ENCODE data around the gene NHEJ1. TPM values are rescaled to one million over a fixed set of nuclear protein-coding genes. Genes with fewer than 3 reads are reported as not detected.
A peak's percentile ranks its signal among the peaks of the same experiment; 100 is the strongest.

The NHEJ1 gene
- total RNA-seq, 2 donors from 2014 or later, result 15.2 to 16.9 TPM

- Histone ChIP-seq H3K27me3 (replicated peaks; ENCODE audit: insufficient read depth) (peaks cover 3% of the 10 kb centered on the region), H3K36me3 (no peaks in the 10 kb centered on the region), H3K4me1 (replicated peaks) (peaks cover 16% of the 10 kb centered on the region), H3K27ac (no peak overlapping the region), H3K9me3 (no peaks in the 10 kb centered on the region), H3K4me3 (no peak overlapping the region)
- intact Hi-C loops (cut with DNase I), result no loop called here
- TF ChIP-seq POLR2AphosphoS5 (IDR thresholded peaks at IDR 0.05) (no peak), CTCF (IDR thresholded peaks at IDR 0.05) (no peak), POLR2A (IDR thresholded peaks at IDR 0.05) (no peak)
- WGBS, result 78% methylated on average over 6 of the region's 6 CpGs
- no peak for DNase-seq (ENCODE audit: low spot score)
These were observed 98.5 kb downstream of the NHEJ1 start for GRCh38 chr2:219062081-219062480.

GRCh38 chr2:219060821-219061791 is 99.5 kb downstream of the NHEJ1 start, which contains the start of gene IHH:
TSS of gene IHH (minus strand) at chr2:219060921. CDS start at chr2:219060467, 454 bp downstream.
- peaks cover 3% of the 10 kb centered on the region for H3K27me3 ChIP-seq (replicated peaks; ENCODE audit: insufficient read depth)
- peak; percentile 36 for DNase-seq (ENCODE audit: low spot score)
- WGBS, result 2% methylated on average over 50 of the region's 76 CpGs

GRCh38 chr2:219059725-219060682 is 100.6 kb downstream of the NHEJ1 start:
- H3K27me3 ChIP-seq (replicated peaks; ENCODE audit: insufficient read depth), result peaks cover 3% of the 10 kb centered on the region
- intact Hi-C loops (cut with DNase I), result loop anchor here (2.0 to 5.0 kb wide), 2 partner anchors 57 to 95 kb away; no protein-coding TSS in a partner anchor
- peak overlapping the region; percentile 23 to 45 for H3K4me3 ChIP-seq
- H3K36me3 ChIP-seq, result no peaks in the 10 kb centered on the region
- DNase-seq (ENCODE audit: low spot score), result no peak
- H3K4me1 ChIP-seq (replicated peaks), result peaks cover 16% of the 10 kb centered on the region
- WGBS, result 1% methylated on average over 33 of the region's 81 CpGs
- no peak for TF ChIP-seq POLR2AphosphoS5 (IDR thresholded peaks at IDR 0.05)
- no peak for TF ChIP-seq POLR2A (IDR thresholded peaks at IDR 0.05)
- TF ChIP-seq CTCF (IDR thresholded peaks at IDR 0.05), result peak in 1 of 4 experiments; percentile 9
- H3K27ac ChIP-seq, result no peak overlapping the region
- H3K9me3 ChIP-seq, result no peaks in the 10 kb centered on the region

More at GRCh38 chr2:219060821-219061791, 99.5 kb downstream of the NHEJ1 start, which contains the start of gene IHH:
- TF ChIP-seq CTCF (IDR thresholded peaks at IDR 0.05), result no peak
- TF ChIP-seq POLR2A (IDR thresholded peaks at IDR 0.05), result no peak
- TF ChIP-seq POLR2AphosphoS5 (IDR thresholded peaks at IDR 0.05), result no peak
- peak within 1 kb of the TSS; percentile 23 to 45 for H3K4me3 ChIP-seq
- H3K27ac ChIP-seq, result no peak within 1 kb of the TSS
- peaks cover 16% of the 10 kb centered on the region for H3K4me1 ChIP-seq (replicated peaks)
- intact Hi-C loops (cut with DNase I), result no loop called here
- no peaks in the 10 kb centered on the region for H3K36me3 ChIP-seq
- H3K9me3 ChIP-seq, result no peaks in the 10 kb centered on the region

GRCh38 chr2:219059375-219059724 is 101.3 kb downstream of the NHEJ1 start:
- no peak for TF ChIP-seq POLR2A (IDR thresholded peaks at IDR 0.05)
- no peak for TF ChIP-seq POLR2AphosphoS5 (IDR thresholded peaks at IDR 0.05)
- TF ChIP-seq CTCF (IDR thresholded peaks at IDR 0.05), result no peak
- intact Hi-C loops (cut with DNase I), result loop anchor here (2.0 to 5.0 kb wide), 2 partner anchors 58 to 95 kb away; no protein-coding TSS in a partner anchor
- H3K4me3 ChIP-seq, result peak overlapping the region; percentile 23 to 45
- H3K27me3 ChIP-seq (replicated peaks; ENCODE audit: insufficient read depth), result peaks cover 3% of the 10 kb centered on the region
- H3K9me3 ChIP-seq, result no peaks in the 10 kb centered on the region
- H3K4me1 ChIP-seq (replicated peaks), result peaks cover 16% of the 10 kb centered on the region
- 4% methylated on average over 17 of the region's 17 CpGs for WGBS
- DNase-seq (ENCODE audit: low spot score), result no peak
- H3K27ac ChIP-seq, result peak overlapping the region in 1 of 2 donors; percentile 1
- H3K36me3 ChIP-seq, result no peaks in the 10 kb centered on the region
